ELF-1 (cell line): ENCODE data around the gene PLXNB2.
A peak's percentile ranks its signal among the peaks of the same experiment; 100 is the strongest.

Source experiments
- DNase-seq: peaks from one replicate; pipeline ENCODE4 v3.0.0-alpha.2; 2016; ENCODE audit warnings: low read depth, low spot score

The PLXNB2 gene

DNA sequence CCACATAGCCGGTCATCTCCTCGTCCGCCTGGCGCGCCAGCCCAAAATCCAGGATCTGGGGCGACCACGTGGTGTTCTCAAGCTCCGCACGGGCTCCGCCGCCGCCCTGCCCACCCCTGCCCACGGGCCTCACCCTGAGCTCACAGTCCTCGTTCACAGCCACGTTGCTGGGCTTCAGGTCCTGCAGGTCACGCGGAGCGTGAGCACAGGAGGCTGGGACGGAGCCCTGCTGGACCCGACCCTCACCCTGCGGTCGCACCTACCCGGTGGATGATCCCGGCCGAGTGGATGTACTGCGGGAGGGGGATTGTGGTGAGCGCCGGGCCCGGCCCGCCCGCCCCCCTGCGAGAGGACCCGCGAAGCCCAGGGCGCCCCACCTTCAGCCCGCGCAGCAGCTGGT, 40.5 kb downstream of the PLXNB2 start:
- no peak for DNase-seq

DNA sequence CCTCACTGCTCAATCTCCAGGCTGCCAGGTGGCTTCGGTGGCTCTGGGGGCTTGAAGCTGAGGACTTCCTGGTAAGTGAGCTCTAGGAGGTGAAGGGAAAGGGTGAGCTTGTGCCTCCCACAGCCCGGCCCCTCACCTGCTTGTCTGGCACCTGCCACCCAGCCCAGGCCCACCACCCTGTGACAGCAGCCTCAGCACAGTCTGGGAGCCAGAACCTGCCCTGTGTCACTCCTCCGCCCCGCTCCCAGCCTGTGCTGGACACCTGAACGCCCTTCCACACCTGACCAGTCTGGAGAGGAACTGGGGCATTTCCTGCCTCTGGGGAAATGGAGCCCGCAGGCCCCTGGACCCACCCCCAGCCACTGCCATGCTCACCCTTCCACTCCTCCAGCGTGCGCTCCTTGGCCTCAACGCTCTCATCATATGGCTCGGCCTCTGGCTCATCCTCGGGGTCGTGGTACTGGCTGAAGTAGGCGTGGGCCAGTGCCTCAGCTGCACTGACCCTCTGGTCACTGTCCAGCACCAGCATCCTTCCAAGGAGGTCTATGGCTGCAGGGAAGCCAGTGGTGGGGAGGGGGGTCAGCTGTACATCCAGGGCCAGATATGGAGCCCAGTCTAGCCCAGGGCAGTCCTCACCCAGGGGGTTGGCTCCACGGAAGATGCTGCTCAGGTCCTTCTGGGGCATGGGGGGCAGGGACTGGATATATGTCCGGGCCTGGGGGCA, 42.3 kb downstream of the PLXNB2 start:
- no peak for DNase-seq

DNA sequence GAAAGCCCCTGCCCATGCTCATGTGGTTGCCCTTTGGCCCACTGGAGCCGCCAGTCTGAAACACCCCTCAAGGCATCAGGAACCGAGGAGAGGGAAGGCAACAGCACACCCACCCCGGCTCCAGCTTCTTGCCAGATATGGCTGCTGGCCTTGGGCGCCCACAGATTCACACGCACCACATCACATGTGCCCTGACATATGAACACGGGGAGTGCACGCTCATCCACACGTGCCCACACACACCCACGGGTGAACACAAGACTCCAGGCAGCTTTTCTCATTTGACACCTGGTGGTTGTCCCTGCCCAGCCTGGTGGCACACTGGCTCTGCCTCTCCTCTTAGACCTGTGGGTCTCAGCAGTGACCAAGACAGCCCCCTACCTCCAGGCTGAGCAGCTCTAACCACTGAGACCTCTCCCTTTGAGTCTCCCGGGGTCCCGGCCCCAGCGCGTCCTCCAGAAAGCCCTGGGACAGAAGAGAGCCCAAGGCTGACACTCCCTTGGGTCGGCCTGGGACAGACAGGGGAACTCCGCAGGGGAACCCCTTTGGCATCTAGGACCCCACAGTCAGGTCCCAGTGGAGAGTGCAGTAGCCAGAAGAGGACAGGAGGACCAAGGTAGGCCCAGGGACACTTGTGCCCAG, 43.2 kb downstream of the PLXNB2 start:
- no peak for DNase-seq

DNA sequence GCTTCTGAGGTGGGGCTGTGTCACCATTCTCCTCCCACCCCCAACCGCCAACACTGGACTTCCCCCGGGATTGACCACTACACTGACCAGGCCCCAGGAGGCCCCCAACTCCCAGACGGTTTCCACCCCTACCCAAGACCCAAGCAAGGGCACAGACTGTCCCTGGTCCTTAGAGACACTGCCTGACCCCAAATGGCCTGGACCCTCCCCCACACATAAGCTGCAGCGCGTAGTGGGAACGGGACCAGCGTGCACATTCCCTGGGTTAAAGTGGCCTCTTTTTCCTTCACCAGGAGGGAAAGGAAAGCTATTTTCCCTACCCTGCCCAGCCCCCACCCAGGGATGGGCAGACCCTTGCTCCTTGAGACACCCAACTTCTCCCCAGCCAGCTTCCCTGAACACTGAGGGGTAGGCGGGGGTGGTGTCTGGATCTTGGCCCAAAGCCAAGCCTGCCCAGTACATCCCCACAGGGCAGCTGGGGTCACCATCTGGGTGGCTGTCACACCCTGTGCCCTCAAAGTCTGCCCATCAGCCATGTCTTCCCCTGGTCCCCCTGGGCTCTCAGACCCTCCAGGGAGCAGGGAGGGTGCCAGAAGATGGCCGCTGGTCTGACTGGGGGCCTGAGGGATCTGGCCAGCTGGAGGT, 44.4 kb downstream of the PLXNB2 start:
- no peak for DNase-seq

DNA sequence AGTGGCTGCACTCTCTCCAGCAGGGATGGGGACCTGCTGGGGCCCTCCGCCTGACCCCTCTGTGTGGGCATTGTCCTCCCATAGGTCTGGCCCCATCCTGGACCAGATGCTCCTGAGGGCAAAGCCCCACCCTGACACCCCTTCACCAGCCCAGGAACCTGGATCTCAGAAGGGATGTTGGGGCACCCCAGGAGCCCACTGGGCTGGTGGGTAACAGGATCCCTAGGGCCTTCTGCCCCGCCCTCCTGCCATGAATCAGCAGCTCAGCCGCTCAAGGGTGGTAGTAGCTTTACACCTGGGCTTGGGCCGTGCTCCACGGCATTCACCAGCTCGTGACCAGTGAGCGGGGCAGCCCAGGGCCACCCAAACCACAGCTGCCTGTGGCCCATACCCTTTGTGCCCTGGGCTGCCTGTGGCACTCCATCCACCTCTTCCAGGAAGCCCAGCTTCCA, 45.0 kb downstream of the PLXNB2 start:
- DNase-seq: no peak

DNA sequence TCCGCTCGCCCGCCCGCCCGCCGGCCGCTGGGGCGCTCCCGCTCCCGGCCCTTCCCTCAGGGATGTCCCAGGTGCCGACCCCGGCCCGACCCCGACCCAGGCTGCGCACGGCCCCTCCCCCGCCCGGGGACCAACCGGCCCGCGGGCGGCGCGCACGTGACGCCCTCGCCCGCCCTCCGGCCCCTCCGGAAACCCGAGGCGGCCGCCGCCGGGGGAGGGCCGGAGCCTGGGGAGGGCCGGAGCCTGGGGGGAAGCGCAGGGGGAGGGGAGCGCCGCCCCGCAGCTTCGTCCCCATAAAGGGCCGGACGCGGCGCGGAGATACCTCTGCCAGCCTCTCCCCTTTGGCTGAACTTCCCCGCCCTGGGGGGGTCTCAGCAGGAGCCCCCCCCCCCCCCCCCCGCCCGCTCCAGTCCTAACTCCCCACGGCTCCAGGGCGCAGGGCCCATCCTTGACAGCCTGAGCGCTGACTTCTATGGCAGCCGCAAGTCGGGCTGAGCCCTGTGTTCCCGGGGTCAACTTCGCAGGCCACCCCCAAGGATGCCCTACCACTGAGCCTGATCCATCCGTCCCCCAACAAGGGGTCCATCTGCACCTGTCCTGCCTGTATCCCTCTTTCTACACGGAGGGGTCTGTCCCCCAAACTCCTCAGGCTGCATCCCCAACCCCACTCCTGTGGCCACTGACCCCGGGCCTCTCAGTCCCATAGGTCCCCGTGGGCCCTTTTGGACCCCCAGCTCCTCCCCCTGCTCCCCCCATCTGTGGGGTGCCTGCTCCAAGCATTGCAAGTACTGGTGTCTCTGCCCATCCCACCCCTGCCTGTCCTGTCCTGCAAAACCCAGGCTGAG, 45.6 kb downstream of the PLXNB2 start, which contains the start of gene MAPK12:
Gene MAPK12, minus strand, starts transcription at position 69 of the 845 bp plus-strand sequence. CDS start 174 bp downstream, outside the sequence.
- DNase-seq: no peak

DNA sequence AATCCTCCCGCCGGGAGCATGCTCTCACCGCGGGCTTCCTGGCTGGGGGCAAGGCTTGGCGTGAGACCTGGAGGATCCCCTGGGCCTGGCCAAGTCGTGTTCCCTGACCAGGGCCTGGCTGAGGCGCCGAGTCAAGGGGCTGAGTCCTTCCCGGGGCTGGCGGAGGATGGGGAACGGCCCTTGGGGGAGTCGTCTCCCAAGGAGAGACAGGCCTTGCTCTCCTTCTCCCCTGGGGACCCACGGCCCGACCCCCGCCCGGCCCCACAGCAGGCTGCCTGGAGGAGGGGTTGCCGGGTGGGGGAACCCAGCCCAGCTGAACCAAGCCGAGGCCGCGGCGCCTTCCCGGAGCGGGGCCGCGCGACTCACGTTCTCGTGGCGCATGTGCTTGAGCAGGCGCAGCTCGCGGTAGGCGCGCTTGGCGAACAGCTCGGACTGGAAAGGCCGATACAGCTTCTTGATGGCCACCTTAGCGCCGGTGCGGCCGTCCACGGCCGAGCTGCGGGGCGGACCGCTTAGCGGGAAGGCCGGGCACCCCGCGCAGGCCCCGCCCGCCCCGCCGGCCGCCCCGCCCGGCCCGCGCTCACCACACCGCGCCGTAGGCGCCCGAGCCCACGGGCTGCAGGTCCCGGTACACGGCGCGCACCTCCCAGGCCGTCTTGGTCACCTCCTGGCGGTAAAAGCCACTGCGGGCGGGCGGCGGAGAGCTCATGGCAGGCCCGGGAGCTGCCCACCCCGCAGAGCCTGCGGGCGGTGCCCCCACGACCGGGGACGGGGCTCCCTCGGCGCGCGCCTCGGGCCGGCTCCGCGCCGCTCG, 46.4 kb downstream of the PLXNB2 start:
- no peak for DNase-seq

DNA sequence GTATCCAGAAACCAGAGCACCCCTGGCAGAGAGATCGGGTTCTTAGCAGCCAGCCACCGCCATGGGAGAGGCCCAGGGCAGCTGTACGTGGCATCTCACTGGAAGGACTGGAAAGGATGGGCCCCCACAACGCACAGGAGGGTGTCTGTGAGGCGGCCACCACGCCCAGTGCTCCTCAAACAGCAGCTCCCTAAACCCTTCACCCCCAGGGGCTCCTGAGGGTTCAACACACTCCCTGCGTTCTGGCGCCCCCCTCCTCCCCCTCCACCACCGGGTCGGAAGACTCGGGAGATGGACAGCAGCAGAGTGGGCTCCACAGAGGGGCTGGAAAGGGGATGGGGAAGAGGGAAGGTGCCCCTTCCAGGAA, 47.0 kb downstream of the PLXNB2 start:
- no peak for DNase-seq

DNA sequence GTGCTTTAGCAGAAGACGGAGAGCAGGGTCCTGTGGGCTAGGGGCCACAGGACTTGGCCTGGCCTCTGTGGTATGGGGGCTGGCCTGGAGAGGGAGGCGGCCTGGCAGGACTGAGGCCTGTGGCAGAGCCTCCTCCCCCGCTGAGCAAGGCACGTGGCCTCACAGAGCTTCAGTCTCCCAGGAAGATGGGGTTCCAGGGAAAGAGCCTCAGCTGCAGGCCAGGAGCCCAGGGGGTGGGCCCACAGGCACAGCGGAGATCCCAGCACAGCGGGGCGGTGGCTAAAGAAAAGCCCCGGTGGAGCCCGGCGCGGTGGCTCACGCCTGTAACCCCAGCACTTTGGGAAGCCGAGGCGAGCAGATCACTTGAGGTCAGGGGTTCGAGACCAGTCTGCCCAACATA, 48.1 kb downstream of the PLXNB2 start:
- DNase-seq: no peak

DNA sequence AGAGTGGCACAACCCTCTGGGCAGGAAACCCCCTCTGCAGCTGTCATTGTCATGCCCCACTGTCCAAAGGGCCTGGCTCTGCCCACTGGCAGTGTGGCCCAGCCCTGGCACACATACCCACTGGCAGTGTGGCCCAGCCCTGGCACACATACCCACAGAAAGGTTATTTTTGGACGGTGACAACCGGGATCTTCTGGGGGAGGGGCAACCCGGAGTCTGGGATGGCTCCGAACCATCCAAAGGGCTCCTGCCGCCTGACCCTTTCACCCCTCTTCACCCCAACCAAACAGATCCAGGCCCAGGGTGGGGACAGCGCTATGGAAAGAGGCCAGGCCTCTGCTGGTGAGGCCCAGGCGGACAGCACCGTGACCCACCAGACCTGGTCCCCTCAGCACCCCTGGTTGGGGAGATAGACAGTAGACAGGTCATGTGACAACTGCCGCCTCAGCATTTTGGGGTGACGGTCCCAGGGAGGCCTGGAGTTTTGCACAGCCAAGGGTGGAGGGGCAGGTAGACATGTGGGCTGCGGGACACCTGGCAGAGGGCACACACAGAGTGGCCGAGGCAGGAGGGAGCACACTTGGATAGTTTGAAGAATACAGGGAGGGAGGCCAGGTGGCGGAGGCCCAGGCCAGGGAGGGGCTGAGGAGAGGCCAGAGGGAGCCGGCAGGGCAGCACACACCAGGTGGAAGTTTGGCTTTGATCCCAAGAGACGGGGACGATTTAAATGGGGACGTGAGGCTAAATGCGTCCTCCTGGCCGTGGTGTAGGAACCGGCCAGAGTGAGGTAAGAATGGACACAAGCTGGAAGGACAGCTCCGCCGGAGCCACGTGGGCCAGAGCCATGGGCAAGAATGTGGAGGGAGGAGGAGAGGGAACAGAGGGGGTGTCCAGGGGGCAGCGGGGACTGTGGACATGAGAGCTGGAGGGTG, 48.8 kb downstream of the PLXNB2 start:
- no peak for DNase-seq

DNA sequence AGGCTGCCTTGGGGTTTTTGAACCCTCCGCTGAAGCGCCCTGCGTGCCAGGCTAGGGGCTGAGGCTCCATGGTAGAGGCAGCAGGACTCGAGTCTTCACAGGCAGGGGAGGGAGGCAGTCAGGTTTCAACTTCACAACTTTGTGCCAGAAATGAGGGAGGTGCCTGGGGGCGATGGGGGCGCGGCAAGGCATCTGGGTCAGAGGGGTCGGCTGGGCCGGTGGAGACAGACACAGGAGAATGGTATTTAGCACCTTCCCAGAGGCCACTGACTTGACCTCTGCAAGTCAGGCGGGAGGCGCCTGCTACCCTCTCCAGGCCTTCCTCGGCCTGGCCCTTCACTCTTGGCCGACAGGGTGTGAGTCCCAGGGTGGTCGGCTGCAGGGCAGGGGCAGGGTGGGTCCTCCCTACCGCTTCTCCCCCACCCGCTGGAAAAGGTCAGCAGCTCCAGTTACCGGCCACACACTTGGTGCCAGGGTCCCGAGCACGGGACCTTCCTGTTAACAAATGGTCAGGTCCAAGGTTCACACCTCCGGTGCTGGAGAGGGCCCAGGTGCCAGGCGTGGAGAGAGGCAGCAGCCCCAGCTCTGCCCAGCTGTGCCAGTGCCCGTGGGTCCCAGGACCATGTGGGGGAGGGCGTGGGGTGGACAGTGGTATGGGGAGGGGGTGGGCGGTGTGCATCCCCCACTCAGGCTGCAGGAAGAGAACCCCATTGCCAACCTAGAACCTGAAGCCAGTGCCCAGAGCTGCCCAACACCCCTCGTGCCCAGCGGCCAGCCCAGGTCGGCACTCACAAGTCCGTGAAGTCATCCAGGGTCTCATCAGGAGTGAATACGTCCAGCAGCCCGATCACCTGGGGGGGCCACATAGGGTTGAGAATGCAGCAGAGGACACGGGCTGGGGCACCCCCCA, 49.7 kb downstream of the PLXNB2 start:
- DNase-seq: peak; percentile 71

DNA sequence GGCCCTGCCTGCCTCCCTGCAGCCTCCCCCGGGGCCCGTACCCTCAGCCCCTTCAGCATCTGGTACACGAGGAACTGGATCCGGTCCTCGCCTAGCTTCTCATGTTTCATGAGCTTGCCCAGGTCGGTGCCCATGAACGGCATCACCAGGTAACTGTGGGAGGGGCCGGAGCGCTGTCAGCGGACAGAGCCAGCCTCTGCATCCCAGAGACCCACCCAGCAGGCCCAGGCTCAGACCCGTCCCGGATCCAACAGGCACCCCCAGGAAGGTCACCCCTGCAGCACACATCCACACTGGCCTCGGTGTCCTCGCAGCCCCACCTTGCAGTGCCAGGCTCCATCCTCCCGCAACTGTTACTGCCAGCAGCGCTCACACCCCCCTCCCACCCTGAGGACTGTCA, 50.4 kb downstream of the PLXNB2 start:
- no peak for DNase-seq

DNA sequence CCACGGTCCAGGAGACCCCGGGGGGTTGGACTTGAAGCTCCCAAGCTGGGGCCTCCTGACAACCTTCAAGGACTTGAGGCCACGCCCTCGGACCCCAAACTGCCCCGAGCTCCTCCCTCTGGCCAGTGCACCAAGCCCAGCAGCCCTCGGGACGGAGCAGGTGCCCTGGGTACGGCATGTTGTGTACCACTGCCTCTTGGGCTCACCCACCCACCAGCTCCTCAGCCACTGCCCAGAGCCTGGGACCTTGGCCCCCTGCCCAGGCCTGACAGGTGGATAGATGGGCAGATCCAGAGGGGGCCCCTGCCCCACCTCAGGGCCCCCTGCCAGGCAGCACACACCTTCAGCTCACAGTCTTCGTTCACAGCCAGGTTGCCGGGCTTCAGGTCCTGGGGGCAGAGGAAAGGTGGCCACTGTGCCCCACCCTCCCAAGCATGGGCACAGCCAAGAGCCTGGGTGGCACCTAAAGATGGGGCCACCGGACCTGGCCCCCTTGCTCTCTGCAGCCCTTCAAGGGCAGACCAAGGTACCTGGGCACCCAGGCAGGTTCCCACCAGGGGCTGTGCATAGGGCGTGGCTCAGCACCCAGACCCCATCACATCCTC, 51.1 kb downstream of the PLXNB2 start:
- no peak for DNase-seq

DNA sequence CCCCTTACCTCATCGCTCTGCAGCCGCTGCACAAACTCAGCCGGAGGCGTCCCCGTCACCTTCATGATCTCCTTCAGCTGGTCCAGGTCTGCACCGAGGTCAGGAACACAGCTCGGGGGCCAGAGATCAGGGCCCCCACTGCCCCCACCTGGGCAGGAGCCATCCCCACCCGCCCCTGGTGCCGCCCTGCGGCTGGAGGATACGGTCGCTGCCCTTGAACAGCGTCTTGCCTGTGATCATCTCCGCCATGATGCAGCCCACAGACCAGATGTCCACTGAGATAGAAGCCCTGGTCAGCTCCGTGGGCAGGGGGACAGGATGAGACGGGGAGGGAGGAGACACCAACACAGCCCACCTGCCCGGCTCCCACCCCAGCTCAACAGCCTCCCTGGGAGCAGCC, 51.8 kb downstream of the PLXNB2 start:
- DNase-seq: no peak

DNA sequence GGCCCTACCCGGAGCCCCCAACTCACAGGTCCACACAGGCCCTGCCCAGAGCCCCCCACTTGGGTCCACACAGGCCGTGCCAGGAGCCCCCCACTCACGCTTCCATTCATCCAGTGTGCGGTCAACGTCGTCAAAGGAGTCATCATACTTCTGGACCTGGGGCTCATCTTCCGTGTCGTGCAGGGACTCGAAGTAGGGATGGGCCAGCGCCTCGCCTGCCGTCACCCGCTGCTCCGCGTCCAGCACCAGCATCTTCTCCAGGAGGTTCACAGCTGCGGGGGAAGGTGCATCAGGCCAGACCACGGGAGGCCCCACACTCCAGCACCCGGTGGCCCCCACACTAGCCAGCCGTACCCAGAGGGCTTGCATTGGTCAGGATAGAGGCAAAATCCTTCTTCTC, 52.3 kb downstream of the PLXNB2 start:
- DNase-seq: no peak

DNA sequence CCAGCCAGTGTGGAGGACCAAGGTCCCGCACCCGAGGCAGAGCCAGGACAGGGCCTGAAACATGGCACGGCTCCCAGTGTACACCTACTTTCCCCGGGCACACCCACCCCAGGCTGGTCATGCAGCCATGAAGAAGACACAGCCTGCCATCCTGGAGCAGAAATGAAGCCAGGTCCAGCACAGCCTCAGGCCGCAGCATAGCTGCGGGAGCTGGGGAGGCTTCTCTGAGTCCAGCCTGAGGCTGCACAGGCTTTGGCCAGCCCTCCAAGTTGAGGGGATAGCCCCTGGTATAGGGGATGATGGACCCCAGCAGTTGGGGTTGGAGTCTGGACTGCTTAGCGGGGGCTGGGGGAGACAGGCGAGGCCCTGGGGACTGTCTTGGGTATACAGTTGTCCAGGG, 53.5 kb downstream of the PLXNB2 start:
- DNase-seq: no peak

DNA sequence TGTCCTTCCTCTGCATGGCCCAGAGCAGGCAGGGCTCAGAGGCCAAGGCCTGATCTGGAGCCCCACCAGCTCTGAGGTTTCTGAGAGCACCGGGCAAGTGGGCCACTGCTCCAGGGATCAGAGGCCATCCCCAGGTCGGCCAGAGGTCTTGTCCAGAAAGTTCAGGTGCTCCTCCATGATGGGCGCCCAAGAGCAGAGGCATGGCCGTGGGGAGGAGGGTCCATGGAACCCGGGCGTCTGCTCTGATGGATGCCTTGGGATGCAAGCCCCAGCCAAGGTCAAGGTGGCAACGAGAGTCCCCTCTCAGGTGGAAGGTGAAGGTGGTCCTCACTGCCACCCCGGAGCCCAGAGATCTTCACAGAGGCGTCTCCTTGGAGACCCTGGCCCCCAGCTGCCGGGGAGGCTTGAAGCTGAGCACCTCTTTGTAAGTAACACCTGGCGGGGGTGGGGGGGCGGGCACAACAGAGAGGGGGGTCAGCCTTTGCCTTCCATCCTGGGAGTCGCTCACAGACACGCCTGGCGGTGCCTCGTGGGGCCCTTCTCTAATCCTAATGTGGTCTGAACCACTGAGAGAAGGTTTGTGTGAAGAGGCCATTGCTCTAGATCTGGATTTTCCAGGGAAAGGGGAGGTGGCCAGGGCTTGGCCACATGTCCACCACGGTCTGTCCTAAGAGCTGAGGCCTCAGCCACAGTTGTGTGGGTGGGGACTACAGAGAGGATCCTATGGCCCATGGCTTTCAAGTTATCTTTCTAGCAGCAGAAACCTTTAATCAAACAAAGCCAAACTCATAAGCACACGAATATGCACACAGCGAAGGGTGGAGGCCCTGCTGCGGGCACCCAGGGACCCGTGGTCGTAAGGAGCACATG, 54.2 kb downstream of the PLXNB2 start:
- DNase-seq: no peak
